Dermis lymphatic vessel endothelial cell (primary cell): Measurements from ENCODE around the gene MS4A6A. TPM values are rescaled to one million over a fixed set of nuclear protein-coding genes. Genes with fewer than 3 reads are reported as not detected.

Source experiments
- total RNA-seq: library from RNA; depleted of rRNA; stranded (reverse); fragments of >200 nt; gene quantifications from 2 replicates; pipeline ENCODE4 v1.2.1, GENCODE V29; 2014

Gene MS4A6A, protein sequence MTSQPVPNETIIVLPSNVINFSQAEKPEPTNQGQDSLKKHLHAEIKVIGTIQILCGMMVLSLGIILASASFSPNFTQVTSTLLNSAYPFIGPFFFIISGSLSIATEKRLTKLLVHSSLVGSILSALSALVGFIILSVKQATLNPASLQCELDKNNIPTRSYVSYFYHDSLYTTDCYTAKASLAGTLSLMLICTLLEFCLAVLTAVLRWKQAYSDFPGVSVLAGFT
- total RNA-seq: not detected in 2 replicates

DNA sequence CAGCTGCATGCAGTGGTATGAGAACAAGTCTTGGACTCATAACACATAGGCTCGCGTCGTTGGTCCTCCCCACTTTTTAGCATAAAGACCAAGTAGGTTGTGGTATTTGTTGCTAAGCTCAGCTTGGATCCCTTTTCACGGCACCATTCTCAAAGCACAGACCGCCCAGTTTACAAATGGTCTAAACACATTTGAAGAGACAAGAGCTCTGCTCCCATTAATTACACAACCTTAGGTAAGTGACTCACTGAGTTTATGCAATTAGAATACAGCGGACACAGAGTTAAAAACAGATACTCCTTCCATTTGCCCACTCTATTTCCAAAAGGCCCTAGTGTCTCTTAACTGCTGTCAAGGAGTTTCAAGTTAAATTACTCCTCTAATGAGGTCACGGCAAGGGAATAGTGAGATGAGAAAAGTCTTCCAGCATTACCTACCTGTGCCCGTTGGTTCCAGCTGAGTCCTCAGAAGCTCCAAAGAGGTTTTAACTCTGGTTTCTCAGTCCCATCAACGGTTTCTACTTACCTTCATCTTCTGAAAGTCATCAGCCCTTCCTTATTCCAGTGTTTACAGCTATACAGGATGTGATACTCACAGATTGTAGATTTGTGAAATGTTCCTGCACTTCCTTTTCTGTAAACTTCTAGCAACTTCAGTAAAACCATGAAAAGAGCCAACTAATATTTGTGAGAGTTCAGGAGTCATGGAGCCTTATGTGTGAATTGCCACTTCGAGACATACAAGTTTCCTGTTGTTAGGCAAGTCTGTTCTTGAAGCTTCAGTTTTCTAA is at the start of gene MS4A6A:
TSS of gene MS4A6A (minus strand) at position 543 of the 790 bp plus-strand sequence. CDS start 1,356 bp downstream, outside the sequence.

Other genes with a start within 250 kb of the MS4A6A start
- 0.11 TPM in 1 of 2 replicates, not detected in the other for gene OOSP1, start 244.7 kb downstream of the MS4A6A start, total RNA-seq
- gene OOSP4A, start 219.1 kb downstream of the MS4A6A start, total RNA-seq: not detected in 2 replicates
- not detected in 2 replicates for gene OOSP4B, start 165.9 kb downstream of the MS4A6A start, total RNA-seq
- not detected in 2 replicates for gene OOSP2, start 142.7 kb downstream of the MS4A6A start, total RNA-seq
- gene MS4A3, start 126.4 kb downstream of the MS4A6A start, total RNA-seq: not detected in 2 replicates
- gene MS4A2, start 94.4 kb downstream of the MS4A6A start, total RNA-seq: not detected in 2 replicates
- not detected in 2 replicates for gene MS4A4E, start 60.1 kb upstream of the MS4A6A start, total RNA-seq
- not detected in 2 replicates for gene MS4A4A, start 97.6 kb upstream of the MS4A6A start, total RNA-seq
- gene MS4A6E, start 144.2 kb upstream of the MS4A6A start, total RNA-seq: not detected in 2 replicates
- not detected in 2 replicates for gene MS4A7, start 195.4 kb upstream of the MS4A6A start, total RNA-seq
- gene MS4A14, start 213.4 kb upstream of the MS4A6A start, total RNA-seq: not detected in 2 replicates
- gene MS4A5, start 246.5 kb upstream of the MS4A6A start, total RNA-seq: not detected in 2 replicates